Prostate gland (tissue), 2 donors: ENCODE results near the gene POU2AF3. TPM values are rescaled to one million over a fixed set of nuclear protein-coding genes. Genes with fewer than 3 reads are reported as not detected.

Experiments used
- DNase-seq: peaks from one replicate; pipeline ENCODE4 v3.0.0-alpha.2; 2019; ENCODE audit warnings: low spot score
- H3K27ac ChIP-seq, 2 donors: fragments of 200-600 bp; sonication (generic); 2 replicates each; pipeline ENCODE4 v1.5.1; 2017 to 2019
- H3K27me3 ChIP-seq: fragments of 200-600 bp; sonication (generic); replicated peaks from 2 replicates; pipeline ENCODE4 v1.5.1; 2019; ENCODE audit not compliant: insufficient read depth
- H3K36me3 ChIP-seq, 2 donors: fragments of 200-600 bp; sonication (generic); 1 replicate in 1 of 2; 2 replicates in 1 of 2; pipeline versions ENCODE4 v1.5.1 to v1.8.1; 2017 to 2019
- H3K4me1 ChIP-seq: fragments of 200-600 bp; sonication (generic); replicated peaks from 2 replicates; pipeline ENCODE4 v1.5.1; 2019
- H3K4me3 ChIP-seq, 2 donors: fragments of 200-600 bp; sonication (generic); 2 replicates each; pipeline ENCODE4 v1.5.1; 2017 to 2019
- H3K9me3 ChIP-seq: fragments of 200-600 bp; sonication (generic); 2 replicates; pipeline ENCODE4 v1.5.1; 2017
- CTCF ChIP-seq, 4 experiments: fragments of 200-600 bp in 2 of 4; fragments of 450-650 bp in 2 of 4; sonication (generic) in 2 of 4; IDR thresholded peaks; 1 replicate in 3 of 4; 2 replicates in 1 of 4; pipeline ENCODE4 v1.5.1; 2016 to 2019; ENCODE audit warnings: antibody characterized with exemption in 4 of 4, mild to moderate bottlenecking in 2 of 4, moderate library complexity in 2 of 4
- POLR2A ChIP-seq: fragments of 450-650 bp; IDR thresholded peaks from one replicate; pipeline ENCODE4 v1.6.1; 2016; ENCODE audit warnings: antibody characterized with exemption, mild to moderate bottlenecking
- POLR2AphosphoS5 ChIP-seq: sonication (generic); formaldehyde crosslinking; IDR thresholded peaks from one replicate; pipeline ENCODE4 v1.6.1; 2017; ENCODE audit warnings: antibody characterized with exemption
- WGBS: methylation state at CpG from one replicate; pipeline ENCODE4 v1.1.5; 2018; 5-methylcytosine and 5-hydroxymethylcytosine counted together
- intact Hi-C: fragments of 100-400 bp; cut with DNase I; formaldehyde crosslinking; loops from one replicate; pipeline ENCODE4 v1.14.2; 2022
- total RNA-seq, 2 donors: library from RNA; depleted of rRNA; stranded (reverse); fragments of >200 nt; gene quantifications; one replicate each; pipeline ENCODE4 v1.1.0, GENCODE V29; 2016

Gene POU2AF3
- total RNA-seq, 2 donors from 2014 or later = 7.7 to 9.5 TPM

- no peaks in the 10 kb centered on the region for H3K9me3 ChIP-seq
- no peaks in the 10 kb centered on the region for H3K4me1 ChIP-seq
- H3K4me3 ChIP-seq = peak overlapping the region; percentile 57 to 64
- H3K27me3 ChIP-seq = no peaks in the 10 kb centered on the region
- H3K36me3 ChIP-seq = no peaks in the 10 kb centered on the region
- TF ChIP-seq CTCF (IDR thresholded peaks at IDR 0.05) = peak in 3 of 4 experiments; percentile 24 to 69 (median 60)
- peak; percentile 20 for TF ChIP-seq POLR2A
- TF ChIP-seq POLR2AphosphoS5 = peak; percentile 7
- H3K27ac ChIP-seq = peak overlapping the region; percentile 84 to 93
- WGBS = 3% methylated on average over 61 of the region's 77 CpGs
- DNase-seq = peak; percentile 54
- intact Hi-C loops = loop anchor here (5.0 kb wide), 1 partner anchor 118 kb away; no protein-coding TSS in a partner anchor
Measured at GRCh38 chr11:111299101-111300026, 1.0 kb downstream of the POU2AF3 start.

- Histone ChIP-seq H3K27ac (peak overlapping the region; percentile 84 to 93), H3K4me1 (no peaks in the 10 kb centered on the region), H3K36me3 (no peaks in the 10 kb centered on the region), H3K27me3 (no peaks in the 10 kb centered on the region), H3K9me3 (no peaks in the 10 kb centered on the region), H3K4me3 (peak overlapping the region in 1 of 2 donors; percentile 57)
- 77% methylated on average over 9 of the region's 9 CpGs for whole genome bisulfite sequencing
- TF ChIP-seq POLR2AphosphoS5 (no peak), POLR2A (no peak)
- no peak for DNase-seq
- intact Hi-C loops = loop anchor here (5.0 kb wide), 1 partner anchor 117 kb away; no protein-coding TSS in a partner anchor
Measured at GRCh38 chr11:111300569-111300968, 2.2 kb downstream of the POU2AF3 start.

- WGBS = 57% methylated on average over 5 of the region's 5 CpGs
- Histone ChIP-seq H3K27me3 (no peaks in the 10 kb centered on the region), H3K36me3 (no peaks in the 10 kb centered on the region), H3K4me1 (no peaks in the 10 kb centered on the region), H3K9me3 (no peaks in the 10 kb centered on the region), H3K27ac (peak overlapping the region; percentile 84 to 93), H3K4me3 (no peak overlapping the region)
- intact Hi-C loops = loop anchor here (5.0 kb wide), 1 partner anchor 116 kb away; no protein-coding TSS in a partner anchor
- DNase-seq = no peak
- peak; percentile 13 for TF ChIP-seq POLR2AphosphoS5
- TF ChIP-seq POLR2A = no peak
Measured at GRCh38 chr11:111301004-111301841, 2.9 kb downstream of the POU2AF3 start.

GRCh38 chr11:111301842-111302118, 3.4 kb downstream of the POU2AF3 start:
- Histone ChIP-seq H3K27me3 (no peaks in the 10 kb centered on the region), H3K9me3 (no peaks in the 10 kb centered on the region), H3K27ac (peak overlapping the region; percentile 49 to 55), H3K36me3 (no peaks in the 10 kb centered on the region), H3K4me3 (no peak overlapping the region), H3K4me1 (no peaks in the 10 kb centered on the region)
- no peak for DNase-seq
- 68% methylated on average over 3 of the region's 3 CpGs for WGBS
- TF ChIP-seq CTCF (IDR thresholded peaks at IDR 0.05) = no peak
- TF ChIP-seq POLR2A = no peak
- intact Hi-C loops = loop anchor here (5.0 kb wide), 1 partner anchor 116 kb away; no protein-coding TSS in a partner anchor

GRCh38 chr11:111302298-111302697, 4.0 kb downstream of the POU2AF3 start:
- H3K4me1 ChIP-seq = no peaks in the 10 kb centered on the region
- DNase-seq = no peak
- no peaks in the 10 kb centered on the region for H3K36me3 ChIP-seq
- WGBS = 28% methylated on average over 3 of the region's 3 CpGs
- H3K27ac ChIP-seq = peak overlapping the region; percentile 49 to 55
- TF ChIP-seq POLR2A = no peak
- intact Hi-C loops = loop anchor here (5.0 kb wide), 1 partner anchor 115 kb away; no protein-coding TSS in a partner anchor
- H3K9me3 ChIP-seq = no peaks in the 10 kb centered on the region
- no peaks in the 10 kb centered on the region for H3K27me3 ChIP-seq
- peak overlapping the region in 1 of 2 donors; percentile 11 for H3K4me3 ChIP-seq

- TF ChIP-seq POLR2A = peak; percentile 60
- TF ChIP-seq CTCF (IDR thresholded peaks at IDR 0.05) = no peak
- TF ChIP-seq POLR2AphosphoS5 = peak; percentile 86
- H3K27ac ChIP-seq = peak overlapping the region; percentile 49 to 55
- 14% methylated on average over 4 of the region's 4 CpGs for WGBS
- H3K36me3 ChIP-seq = no peaks in the 10 kb centered on the region
- no peaks in the 10 kb centered on the region for H3K27me3 ChIP-seq
- peak; percentile 81 for DNase-seq
- peak overlapping the region in 1 of 2 donors; percentile 8 for H3K4me3 ChIP-seq
- intact Hi-C loops = loop anchor here (5.0 kb wide), 1 partner anchor 114 kb away; no protein-coding TSS in a partner anchor
- no peaks in the 10 kb centered on the region for H3K9me3 ChIP-seq
- no peaks in the 10 kb centered on the region for H3K4me1 ChIP-seq
Measured at GRCh38 chr11:111303461-111303860, 5.1 kb downstream of the POU2AF3 start.
